HG03039 (cell line): Measurements from ENCODE around the gene DPP6.

Experiments used
- ATAC-seq: cut with Tn5 transposase; IDR thresholded peaks from one replicate; pipeline ENCODE4 v1.9.1; 2021; ENCODE audit warnings: mild to moderate bottlenecking, moderate library complexity; ENCODE audit not compliant: unreplicated experiment

Gene DPP6

GRCh38 chr7:154746571-154747360, 694.6 kb downstream of the DPP6 start:
- no peak for ATAC-seq

DNA sequence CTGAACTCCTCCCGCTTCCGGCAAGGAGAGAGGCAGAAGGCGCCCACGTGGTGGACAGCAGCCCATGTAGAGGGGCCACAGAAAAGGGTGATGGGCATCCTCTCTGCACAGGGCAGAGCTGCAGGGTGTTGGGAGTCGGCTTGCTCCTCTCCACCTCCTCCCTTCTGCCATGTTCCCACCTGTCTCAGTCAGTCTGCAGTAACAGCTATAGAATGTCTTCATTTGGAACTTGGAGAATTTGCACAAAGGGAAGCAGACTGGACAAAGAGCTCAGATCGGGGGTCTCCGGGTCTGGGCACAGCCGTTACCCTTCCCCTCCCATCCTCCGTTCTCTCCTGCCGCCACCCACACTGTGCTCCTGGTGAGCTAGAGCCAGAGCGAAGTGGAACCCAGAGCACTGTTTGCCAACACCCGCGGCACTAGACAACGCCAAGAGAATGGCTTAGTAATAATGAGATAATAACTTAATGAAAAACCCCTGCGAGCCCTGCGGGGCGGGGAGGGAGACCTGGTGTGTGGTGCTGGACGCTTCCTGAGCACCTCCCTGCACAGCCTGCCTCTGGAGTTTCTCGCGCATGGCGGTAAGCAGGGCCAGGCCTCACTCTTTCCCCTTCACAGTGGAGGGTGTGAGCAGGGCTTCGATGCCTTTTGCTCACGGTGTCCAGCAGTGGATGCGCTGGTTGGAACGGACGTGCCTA, 696.0 kb downstream of the DPP6 start:
- ATAC-seq, result no peak

DNA sequence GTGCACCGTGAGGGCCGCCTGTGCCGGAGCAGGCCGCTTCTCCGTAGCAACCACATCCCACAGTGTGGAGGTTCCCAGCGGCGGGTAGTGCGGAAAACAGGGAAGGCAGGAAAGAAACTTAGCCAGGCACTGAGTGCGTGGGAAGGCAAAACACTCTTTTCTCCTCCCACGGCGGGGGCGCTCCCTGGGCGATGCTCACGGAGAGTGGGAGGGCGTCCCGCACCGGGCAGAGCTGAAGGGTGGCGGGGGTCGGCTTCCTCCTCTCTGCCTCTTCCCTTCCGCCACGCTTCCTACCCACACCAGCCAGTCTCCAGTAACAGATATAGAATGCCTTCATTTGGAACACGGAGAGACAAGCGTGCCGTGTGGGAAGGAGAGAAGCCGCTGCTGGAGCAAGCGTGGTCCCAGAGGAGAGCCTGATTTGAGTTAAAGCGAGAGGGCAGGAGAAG, 698.2 kb downstream of the DPP6 start:
- no peak for ATAC-seq

- ATAC-seq, result no peak
Measured at GRCh38 chr7:154753226-154753625, 701.0 kb downstream of the DPP6 start.

DNA sequence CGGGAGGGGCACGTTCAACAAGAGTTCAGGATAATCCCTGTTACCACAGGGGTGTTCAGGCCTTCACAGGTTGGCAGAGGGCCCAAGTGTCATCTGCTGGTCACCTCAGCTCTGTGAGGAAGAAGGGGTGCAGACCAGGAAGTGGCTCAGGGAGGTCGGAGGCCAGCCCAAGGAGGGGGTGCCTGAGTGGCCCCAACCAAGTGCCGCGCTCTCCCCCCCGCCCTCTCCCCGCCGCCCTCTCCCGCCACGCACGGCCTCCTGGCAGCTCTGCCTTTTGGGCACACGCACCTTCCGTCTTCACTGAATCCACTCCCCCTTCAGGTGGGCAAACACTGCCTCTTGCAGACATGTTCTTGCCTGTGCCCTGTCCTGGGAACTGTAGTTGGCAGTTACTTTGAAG, 705.6 kb downstream of the DPP6 start:
- no peak for ATAC-seq

- no peak for ATAC-seq
Measured at GRCh38 chr7:154759989-154760388, 707.8 kb downstream of the DPP6 start.

DNA sequence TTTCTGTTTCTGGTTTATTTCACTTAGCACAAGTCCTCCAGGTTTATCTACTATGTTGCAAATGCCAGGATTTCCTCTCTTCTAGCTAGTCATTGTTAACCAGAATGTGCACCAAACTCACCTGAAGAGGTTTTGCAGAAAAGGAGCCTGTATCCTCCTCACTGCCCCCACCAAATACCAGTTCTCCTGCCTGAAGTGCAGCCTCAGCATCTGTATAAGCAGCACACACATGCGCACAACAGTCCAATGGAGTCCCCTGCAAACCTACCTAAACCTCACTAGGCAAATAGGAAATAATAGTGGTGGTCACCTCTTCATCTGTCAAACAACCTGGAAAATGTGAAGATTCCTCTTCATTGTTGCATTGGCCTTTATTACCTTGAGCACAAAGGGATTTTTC, 712.9 kb downstream of the DPP6 start:
- ATAC-seq, result no peak

- no peak for ATAC-seq
Measured at GRCh38 chr7:154767142-154767541, 714.9 kb downstream of the DPP6 start.

DNA sequence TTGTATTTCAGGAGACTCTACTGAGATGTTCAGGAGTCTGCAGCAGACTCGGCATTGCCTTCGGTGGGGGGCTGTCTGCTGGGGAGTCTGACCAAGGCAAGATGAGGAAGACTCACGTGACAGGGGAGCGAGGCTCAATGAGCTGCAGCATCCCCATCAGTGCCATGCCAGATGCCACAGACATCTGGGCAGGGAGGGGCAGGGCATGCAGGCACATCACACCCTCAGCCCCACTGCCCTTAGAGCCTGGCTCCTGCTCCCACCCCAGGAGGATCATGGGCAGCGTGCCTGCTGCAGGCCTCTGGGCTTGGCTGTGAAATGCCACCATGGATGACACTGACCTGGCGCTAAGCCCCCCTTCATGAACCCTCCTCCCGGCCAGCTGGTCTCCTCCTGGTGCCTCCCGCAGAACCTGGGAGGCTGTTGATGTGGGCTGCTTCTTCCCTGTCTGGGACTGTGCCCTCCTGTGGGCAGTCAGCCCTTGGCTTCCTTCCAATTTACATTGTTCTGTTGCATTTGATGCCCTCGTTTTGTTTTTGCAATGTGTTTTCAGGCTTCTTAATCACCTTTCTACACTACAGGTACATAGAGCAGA, 715.7 kb downstream of the DPP6 start:
- no peak for ATAC-seq

DNA sequence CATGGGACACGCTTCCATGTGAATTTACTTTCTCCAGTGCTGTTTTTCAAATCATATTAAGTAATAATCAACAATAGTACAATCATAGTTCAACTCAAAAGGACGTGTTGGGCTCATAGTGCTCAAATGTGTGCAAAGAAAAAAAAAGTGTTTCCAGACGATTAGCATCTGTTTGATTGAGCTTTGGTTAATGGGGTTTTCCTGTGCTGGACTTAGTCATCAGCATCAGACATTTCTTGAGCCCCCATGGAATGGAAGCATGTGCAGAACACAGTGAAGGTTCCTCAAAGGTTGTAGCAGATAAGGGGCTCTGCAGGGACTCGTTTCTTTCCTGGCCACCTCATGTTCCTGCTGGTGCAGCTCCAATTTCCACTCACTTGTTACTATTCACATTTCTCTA, 716.8 kb downstream of the DPP6 start:
- ATAC-seq, result no peak

- ATAC-seq, result no peak
Measured at GRCh38 chr7:154769527-154769926, 717.3 kb downstream of the DPP6 start.

- ATAC-seq, result no peak
Measured at GRCh38 chr7:154770361-154770760, 718.2 kb downstream of the DPP6 start.

DNA sequence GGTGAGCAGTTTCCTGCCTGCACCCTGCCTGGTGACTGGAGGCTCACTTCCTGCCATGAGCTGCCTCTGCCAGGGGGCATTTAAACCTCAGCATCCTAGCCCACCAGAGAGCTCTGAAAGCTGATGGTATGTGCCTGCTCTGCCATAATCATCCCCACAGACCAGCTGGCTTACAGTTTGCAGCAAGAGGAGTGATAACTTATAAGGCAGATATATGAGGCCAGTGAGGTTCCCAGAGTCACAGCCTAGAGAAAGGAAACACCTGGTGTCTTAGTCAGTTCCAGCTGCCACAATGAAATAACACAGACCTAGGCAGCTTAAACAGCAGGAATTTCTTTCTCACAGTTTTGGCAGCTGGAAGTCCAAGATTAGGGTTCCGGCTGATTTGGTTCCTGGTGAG, 718.8 kb downstream of the DPP6 start:
- no peak for ATAC-seq

- no peak for ATAC-seq
Measured at GRCh38 chr7:154774303-154774969, 722.2 kb downstream of the DPP6 start.

- no peak for ATAC-seq
Measured at GRCh38 chr7:154775681-154776080, 723.5 kb downstream of the DPP6 start.

- no peak for ATAC-seq
Measured at GRCh38 chr7:154776350-154776749, 724.2 kb downstream of the DPP6 start.

DNA sequence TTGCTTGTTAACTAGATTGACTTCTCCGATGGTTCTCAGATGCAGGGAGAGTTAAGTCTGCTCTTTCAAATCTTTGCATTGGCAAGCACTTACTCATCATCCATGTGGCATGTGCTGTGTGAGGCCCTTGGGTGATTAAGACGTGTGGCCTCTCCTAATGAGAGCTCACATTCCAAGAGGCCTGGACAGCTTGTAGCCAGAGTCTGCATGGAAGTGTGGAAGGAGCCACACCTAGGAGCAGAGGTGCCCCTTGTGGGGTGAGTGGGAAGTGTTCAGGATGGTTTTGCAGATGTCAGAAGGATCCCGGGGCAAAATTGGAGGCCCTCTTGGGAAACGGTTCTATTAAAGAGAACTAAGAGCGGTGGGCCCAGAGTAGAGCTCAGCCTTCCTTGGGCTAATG, 724.8 kb downstream of the DPP6 start:
- no peak for ATAC-seq

- ATAC-seq, result no peak
Measured at GRCh38 chr7:154777489-154777888, 725.3 kb downstream of the DPP6 start.

DNA sequence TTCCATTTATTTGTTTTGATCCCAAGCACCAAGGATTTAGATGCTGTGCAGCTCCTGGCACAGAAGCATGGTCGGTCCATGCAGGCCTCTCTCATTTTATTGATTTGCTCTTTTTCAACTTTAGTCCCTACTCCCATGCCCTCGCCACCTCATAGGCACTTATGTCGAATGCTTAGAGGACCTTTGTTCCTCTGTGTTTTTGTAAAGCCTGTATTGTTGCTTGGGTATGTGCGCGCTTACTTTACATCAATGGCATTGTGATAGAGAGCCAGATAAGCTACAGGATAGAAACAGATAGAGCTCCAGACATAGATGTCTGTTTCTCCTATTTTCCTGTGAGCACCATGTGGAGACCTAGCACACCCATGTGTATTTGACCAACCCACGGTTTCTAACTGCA, 725.7 kb downstream of the DPP6 start:
- no peak for ATAC-seq

GRCh38 chr7:154781369-154782303, 729.4 kb downstream of the DPP6 start:
- ATAC-seq, result no peak
